ENCODE data around the gene XPR1. TPM values are rescaled to one million over a fixed set of nuclear protein-coding genes. Genes with fewer than 3 reads are reported as not detected.

XPR1 gene
- total and polyA plus RNA-seq, 2 experiments from 2014 or later, result 18.1 to 36.4 TPM

GRCh38 chr1:180927841-180928240 lies 296.0 kb downstream of the XPR1 start:
- no peak for DNase-seq (ENCODE audit: low read depth in 1 of 2, low spot score in 1 of 2)
- Histone ChIP-seq H3K27ac (peak overlapping the region; percentile 72), H3K4me1 (ENCODE audit: low read depth) (peaks cover 66% of the 10 kb centered on the region), H3K36me3 (no peaks in the 10 kb centered on the region), H3K9me3 (ENCODE audit: low read depth) (no peaks in the 10 kb centered on the region), H3K4me3 (no peak overlapping the region), H3K27me3 (no peaks in the 10 kb centered on the region)
- TF ChIP-seq CTCF (IDR thresholded peaks at IDR 0.05; ENCODE audit: low read depth, low read length), result no peak

- no peak for DNase-seq (ENCODE audit: low read depth in 1 of 2, low spot score in 1 of 2)
- Histone ChIP-seq H3K36me3 (no peaks in the 10 kb centered on the region), H3K9me3 (ENCODE audit: low read depth) (no peaks in the 10 kb centered on the region), H3K4me1 (ENCODE audit: low read depth) (peaks cover 66% of the 10 kb centered on the region), H3K4me3 (no peak overlapping the region), H3K27ac (peak overlapping the region; percentile 72), H3K27me3 (no peaks in the 10 kb centered on the region)
- TF ChIP-seq CTCF (IDR thresholded peaks at IDR 0.05; ENCODE audit: low read depth, low read length), result no peak
Measured at GRCh38 chr1:180928331-180929230, 296.8 kb downstream of the XPR1 start.

GRCh38 chr1:180929389-180929788 lies 297.6 kb downstream of the XPR1 start:
- peaks cover 64% of the 10 kb centered on the region for H3K4me1 ChIP-seq (ENCODE audit: low read depth)
- H3K36me3 ChIP-seq, result no peaks in the 10 kb centered on the region
- DNase-seq (ENCODE audit: low read depth in 1 of 2, low spot score in 1 of 2), result no peak
- H3K4me3 ChIP-seq, result no peak overlapping the region
- H3K9me3 ChIP-seq (ENCODE audit: low read depth), result no peaks in the 10 kb centered on the region
- H3K27me3 ChIP-seq, result no peaks in the 10 kb centered on the region
- no peak overlapping the region for H3K27ac ChIP-seq
- no peak for TF ChIP-seq CTCF (IDR thresholded peaks at IDR 0.05; ENCODE audit: low read depth, low read length)

- no peaks in the 10 kb centered on the region for H3K36me3 ChIP-seq
- H3K4me3 ChIP-seq, result no peak overlapping the region
- H3K27ac ChIP-seq, result no peak overlapping the region
- no peak for TF ChIP-seq CTCF (IDR thresholded peaks at IDR 0.05; ENCODE audit: low read depth, low read length)
- no peaks in the 10 kb centered on the region for H3K27me3 ChIP-seq
- peaks cover 57% of the 10 kb centered on the region for H3K4me1 ChIP-seq (ENCODE audit: low read depth)
- no peak for DNase-seq (ENCODE audit: low read depth in 1 of 2, low spot score in 1 of 2)
- H3K9me3 ChIP-seq (ENCODE audit: low read depth), result no peaks in the 10 kb centered on the region
Measured at GRCh38 chr1:180930687-180931086, 298.9 kb downstream of the XPR1 start.

GRCh38 chr1:180931529-180931928 lies 299.7 kb downstream of the XPR1 start:
- H3K4me1 ChIP-seq (ENCODE audit: low read depth), result peaks cover 49% of the 10 kb centered on the region
- H3K9me3 ChIP-seq (ENCODE audit: low read depth), result no peaks in the 10 kb centered on the region
- no peak overlapping the region for H3K27ac ChIP-seq
- DNase-seq (ENCODE audit: low read depth in 1 of 2, low spot score in 1 of 2), result no peak
- H3K36me3 ChIP-seq, result no peaks in the 10 kb centered on the region
- H3K4me3 ChIP-seq, result no peak overlapping the region
- no peaks in the 10 kb centered on the region for H3K27me3 ChIP-seq
- no peak for TF ChIP-seq CTCF (IDR thresholded peaks at IDR 0.05; ENCODE audit: low read depth, low read length)

All from cardiac muscle cell (in vitro differentiated cells and primary cell).